Keratinocyte (primary cell): Measurements from ENCODE around the gene COG5. TPM values are rescaled to one million over a fixed set of nuclear protein-coding genes. Genes with fewer than 3 reads are reported as not detected.

Experiments used
- DNase-seq: peaks from one replicate; pipeline ENCODE4 v3.0.0-alpha.2; 2011; ENCODE audit warnings: low read depth, missing footprints, low spot score
- FAIRE-seq: peaks from 2 replicates; lab custom pipeline; 2011; peaks lifted over from hg19 to GRCh38; lab: Jason Lieb, UNC
- H2AFZ ChIP-seq: 2 replicates; pipeline ENCODE4 v1.6.0; 2012; ENCODE audit warnings: low read length, control low read depth, inconsistent platforms; ENCODE audit not compliant: control insufficient read depth
- H3K27ac ChIP-seq: 2 replicates; pipeline ENCODE4 v1.5.1; 2011; ENCODE audit warnings: low read length; ENCODE audit not compliant: control insufficient read depth, insufficient read depth
- H3K27me3 ChIP-seq: 3 replicates; pipeline ENCODE4 v1.6.0; 2011; ENCODE audit warnings: low read length; ENCODE audit not compliant: control insufficient read depth, insufficient read depth; ENCODE audit errors: extremely low read depth
- H3K36me3 ChIP-seq, 2 experiments: 2 replicates in 1 of 2; 3 replicates in 1 of 2; pipeline ENCODE4 v1.5.1; 2011; ENCODE audit warnings: low read length in 2 of 2, mild to moderate bottlenecking in 1 of 2; ENCODE audit not compliant: control insufficient read depth in 2 of 2, insufficient read depth in 2 of 2; ENCODE audit errors: extremely low read depth in 1 of 2
- H3K4me1 ChIP-seq: 3 replicates; pipeline ENCODE4 v1.5.1; 2011; ENCODE audit warnings: low read length; ENCODE audit not compliant: control insufficient read depth, insufficient read depth; ENCODE audit errors: extremely low read depth
- H3K4me2 ChIP-seq: 3 replicates; pipeline ENCODE4 v1.6.0; 2011; ENCODE audit warnings: low read depth, low read length; ENCODE audit not compliant: control insufficient read depth, insufficient read depth; ENCODE audit errors: extremely low read depth
- H3K4me3 ChIP-seq, 3 experiments: fragments of 200-600 bp in 1 of 3; sonication (generic) in 1 of 3; 2 replicates in 2 of 3; 3 replicates in 1 of 3; pipeline ENCODE4 v1.5.1; 2011 to 2016; ENCODE audit warnings: low read length in 3 of 3, mild to moderate bottlenecking in 3 of 3, control low read depth in 2 of 3, inconsistent platforms in 1 of 3, low read depth in 1 of 3, mixed read lengths in 1 of 3, mixed run types in 1 of 3, moderate library complexity in 1 of 3; ENCODE audit not compliant: control insufficient read depth in 2 of 3, insufficient read depth in 2 of 3; ENCODE audit errors: extremely low read depth in 1 of 3
- H3K79me2 ChIP-seq: 2 replicates; pipeline ENCODE4 v1.6.0; 2012; ENCODE audit warnings: low read length; ENCODE audit not compliant: control insufficient read depth, insufficient read depth
- H3K9ac ChIP-seq: 3 replicates; pipeline ENCODE4 v1.6.0; 2011; ENCODE audit warnings: low read length; ENCODE audit not compliant: control insufficient read depth, insufficient read depth; ENCODE audit errors: extremely low read depth
- H3K9me1 ChIP-seq: 3 replicates; pipeline ENCODE4 v1.6.0; 2011; ENCODE audit warnings: low read length; ENCODE audit not compliant: control insufficient read depth, insufficient read depth; ENCODE audit errors: extremely low read depth
- H3K9me3 ChIP-seq: 2 replicates; pipeline ENCODE4 v1.5.1; 2012; ENCODE audit warnings: low read depth, low read length; ENCODE audit not compliant: control insufficient read depth
- H4K20me1 ChIP-seq: 3 replicates; pipeline ENCODE4 v1.6.0; 2011; ENCODE audit warnings: low read length; ENCODE audit not compliant: control insufficient read depth, insufficient read depth; ENCODE audit errors: extremely low read depth
- EZH2 ChIP-seq: IDR thresholded peaks from one replicate; pipeline ENCODE4 v1.6.1; 2012; ENCODE audit warnings: inconsistent platforms, mild to moderate bottlenecking, low read length, moderate library complexity
- dilution Hi-C: fragments of 300-500 bp; cut with MboI; formaldehyde crosslinking; loops from one replicate; pipeline ENCODE4 v1.7.0; 2020; ENCODE audit warnings: low sequenced_read_pairs; ENCODE audit not compliant: extremely low pct_ligation_motif_present
- polyA plus RNA-seq, 5 experiments: library from polyadenylated mRNA; depleted of rRNA in 3 of 5; stranded (reverse) in 3 of 5; stranded (forward) in 1 of 5; unstranded in 1 of 5; fragments of >200 nt; gene quantifications; 1 replicate in 1 of 5; 2 replicates in 3 of 5; 3 replicates in 1 of 5; pipeline versions ENCODE4 v1.2.1 to v1.2.3, GENCODE V29; 2011 to 2012; ENCODE audit warnings: missing spikeins in 2 of 5, low read depth in 1 of 5, low replicate concordance in 1 of 5
- TF ChIP-seq, protein P1 (sequence below), 3 experiments: IDR thresholded peaks in 1 of 3; conservative IDR thresholded peaks in 1 of 3; optimal IDR thresholded peaks in 1 of 3; 2 replicates in 2 of 3; 3 replicates in 1 of 3; pipeline versions ENCODE3 to v1.5.1; 2011; ENCODE audit warnings: low read length in 3 of 3, mild to moderate bottlenecking in 3 of 3, moderate library complexity in 2 of 3, control low read depth in 1 of 3, inconsistent platforms in 1 of 3; ENCODE audit not compliant: insufficient read depth in 2 of 3; ENCODE audit errors: extremely low read depth in 1 of 3

COG5 gene
- polyA plus RNA-seq, 1 donor (not counting 4 experiments of a cell fraction or from before 2014, with no cell fraction given): 50.7 TPM

DNA sequence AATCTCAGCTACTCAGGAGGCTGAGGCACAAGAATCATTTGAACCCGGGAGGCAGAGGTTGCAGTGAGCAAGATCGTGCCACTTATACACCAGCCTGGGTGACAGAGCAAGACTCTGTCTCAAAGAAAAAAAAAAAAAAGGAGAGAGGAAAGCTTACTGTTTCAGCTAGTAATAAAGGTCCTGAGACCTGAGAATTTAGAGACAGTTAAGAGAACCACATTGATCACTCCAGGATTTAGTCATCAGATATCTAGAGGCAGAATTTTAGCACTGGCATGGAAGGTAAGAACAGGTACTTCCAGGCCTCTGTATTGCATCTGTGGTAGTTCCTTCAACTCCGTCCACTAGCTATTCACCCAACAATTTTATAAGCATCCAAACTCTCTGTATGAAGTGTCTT lies 7.8 kb downstream of the COG5 start:
- H3K36me3 ChIP-seq: peaks cover 8 to 9% of the 10 kb centered on the region in 2 experiments
- no peak overlapping the region for H3K4me3 ChIP-seq
- H3K79me2 ChIP-seq: peaks cover 67% of the 10 kb centered on the region
- TF ChIP-seq, protein P1, sequence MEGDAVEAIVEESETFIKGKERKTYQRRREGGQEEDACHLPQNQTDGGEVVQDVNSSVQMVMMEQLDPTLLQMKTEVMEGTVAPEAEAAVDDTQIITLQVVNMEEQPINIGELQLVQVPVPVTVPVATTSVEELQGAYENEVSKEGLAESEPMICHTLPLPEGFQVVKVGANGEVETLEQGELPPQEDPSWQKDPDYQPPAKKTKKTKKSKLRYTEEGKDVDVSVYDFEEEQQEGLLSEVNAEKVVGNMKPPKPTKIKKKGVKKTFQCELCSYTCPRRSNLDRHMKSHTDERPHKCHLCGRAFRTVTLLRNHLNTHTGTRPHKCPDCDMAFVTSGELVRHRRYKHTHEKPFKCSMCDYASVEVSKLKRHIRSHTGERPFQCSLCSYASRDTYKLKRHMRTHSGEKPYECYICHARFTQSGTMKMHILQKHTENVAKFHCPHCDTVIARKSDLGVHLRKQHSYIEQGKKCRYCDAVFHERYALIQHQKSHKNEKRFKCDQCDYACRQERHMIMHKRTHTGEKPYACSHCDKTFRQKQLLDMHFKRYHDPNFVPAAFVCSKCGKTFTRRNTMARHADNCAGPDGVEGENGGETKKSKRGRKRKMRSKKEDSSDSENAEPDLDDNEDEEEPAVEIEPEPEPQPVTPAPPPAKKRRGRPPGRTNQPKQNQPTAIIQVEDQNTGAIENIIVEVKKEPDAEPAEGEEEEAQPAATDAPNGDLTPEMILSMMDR (optimal IDR thresholded peaks at IDR 0.05 in 1 of 3, IDR thresholded peaks at IDR 0.05 in 1 of 3, conservative IDR thresholded peaks at IDR 0.05 in 1 of 3; ENCODE audit: extremely low read depth in 1 of 3, insufficient read depth in 2 of 3, low read length in 3 of 3): no peak
- no peak for TF ChIP-seq EZH2
- no peaks in the 10 kb centered on the region for H3K27me3 ChIP-seq
- no peak overlapping the region for H2AFZ ChIP-seq
- H3K27ac ChIP-seq: no peak overlapping the region
- H3K4me1 ChIP-seq: peaks cover 17% of the 10 kb centered on the region
- FAIRE-seq (no peak), DNase-seq (no peak)
- dilution Hi-C loops: no loop called here
- no peaks in the 10 kb centered on the region for H3K9me1 ChIP-seq
- H4K20me1 ChIP-seq: no peaks in the 10 kb centered on the region
- H3K9me3 ChIP-seq: no peaks in the 10 kb centered on the region
- H3K9ac ChIP-seq: no peak overlapping the region
- H3K4me2 ChIP-seq: no peak overlapping the region

DNA sequence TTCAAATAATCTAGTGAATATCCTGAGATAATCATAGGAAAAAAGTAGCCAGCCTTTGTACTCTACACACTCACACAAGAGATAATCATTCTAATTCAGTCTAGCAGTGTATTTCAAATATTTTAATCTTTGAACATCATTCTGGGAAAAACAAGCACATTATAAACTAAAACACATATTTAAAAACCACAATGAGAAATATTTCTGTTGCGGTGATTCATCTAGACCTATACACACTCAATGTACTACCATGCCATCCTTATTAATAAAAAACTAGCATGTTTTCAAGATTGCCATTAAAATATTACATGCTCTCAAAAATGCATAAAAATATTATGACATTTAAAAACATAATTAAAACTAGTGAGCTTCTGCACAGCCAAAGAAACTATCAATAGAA lies 11.8 kb downstream of the COG5 start:
- Histone ChIP-seq H2AFZ (no peak overlapping the region), H3K4me1 (no peaks in the 10 kb centered on the region), H3K79me2 (peaks cover 53% of the 10 kb centered on the region), H3K27me3 (no peaks in the 10 kb centered on the region), H4K20me1 (no peaks in the 10 kb centered on the region), H3K4me3 (no peak overlapping the region), H3K9me3 (no peaks in the 10 kb centered on the region), H3K27ac (no peak overlapping the region), H3K9me1 (no peaks in the 10 kb centered on the region), H3K9ac (no peak overlapping the region), H3K4me2 (no peak overlapping the region), H3K36me3 (peaks cover 9 to 12% of the 10 kb centered on the region in 2 experiments)
- no peak for FAIRE-seq
- TF ChIP-seq, protein P1 (optimal IDR thresholded peaks at IDR 0.05 in 1 of 3, IDR thresholded peaks at IDR 0.05 in 1 of 3, conservative IDR thresholded peaks at IDR 0.05 in 1 of 3; ENCODE audit: extremely low read depth in 1 of 3, insufficient read depth in 2 of 3, low read length in 3 of 3): no peak
- TF ChIP-seq EZH2: no peak
- DNase-seq: no peak
- dilution Hi-C loops: no loop called here
